GM08714 (cell line): ENCODE data around the gene DDR2.
"Not testable (repeated sequence)": the region's sequence is repeated elsewhere in the genome, so short reads cannot be mapped to it uniquely, and the experiment has no call there.

ENCODE experiments used
- H3K4me3 ChIP-seq: fragments of 200-500 bp; sonication (Bioruptor generic); 2 replicates; pipeline ENCODE4 v1.5.1; 2014; ENCODE audit warnings: mild to moderate bottlenecking, low read length, inconsistent platforms
- ZNF274 ChIP-seq: IDR thresholded peaks from 2 replicates; pipeline ENCODE4 v1.6.1; 2012; ENCODE audit warnings: mild to moderate bottlenecking, low read depth, low read length

The DDR2 gene

DNA sequence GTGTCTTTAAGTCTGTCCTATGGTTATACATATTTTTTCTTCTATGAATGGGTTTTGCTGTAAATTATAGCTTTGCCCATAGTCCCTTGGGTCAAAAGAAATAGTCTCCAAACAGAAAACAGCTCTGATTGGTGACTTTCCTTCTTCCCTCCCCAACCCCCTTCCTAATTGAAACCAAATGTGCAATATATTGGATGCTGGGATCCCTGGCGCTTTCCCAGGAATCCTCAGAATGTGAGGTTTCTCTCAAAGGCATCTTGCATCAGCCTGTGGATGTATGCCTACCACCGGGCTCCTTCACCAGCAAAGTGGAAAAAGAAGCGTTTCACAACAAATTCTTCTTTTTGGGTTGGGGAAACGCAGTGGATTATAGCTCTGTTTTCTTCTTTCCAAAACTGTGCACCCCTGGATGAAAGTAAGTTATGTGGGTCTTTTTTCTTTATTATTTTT lies at the start of gene DDR2:
Gene DDR2 (plus strand): TSS at position 248 of the 450 bp plus-strand sequence. CDS start 86,600 bp downstream, outside the sequence.
- TF ChIP-seq ZNF274, result no peak
- peak within 1 kb of the TSS; percentile 21; the same call in 1 of the 2 replicates for H3K4me3 ChIP-seq

DNA sequence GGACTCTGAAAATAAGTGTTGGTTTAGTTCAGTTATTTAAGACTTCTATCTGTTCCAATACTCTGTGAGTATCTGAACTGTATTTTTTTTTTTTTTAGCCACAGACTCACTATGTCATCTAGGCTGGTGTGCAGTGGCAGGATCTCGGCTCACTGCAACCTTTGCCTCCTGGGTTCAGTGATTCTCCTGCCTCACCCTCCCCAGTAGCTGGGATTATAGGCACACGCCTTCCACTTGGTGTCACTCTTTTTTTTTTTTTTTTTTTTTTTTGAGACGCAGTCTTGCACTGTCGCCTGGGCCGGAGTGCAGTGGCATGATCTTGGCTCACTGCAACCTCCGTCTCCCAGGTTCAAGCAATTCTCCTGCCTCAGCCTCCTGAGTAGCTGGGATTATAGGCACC lies 49.4 kb upstream of the DDR2 start:
- not testable (repeated sequence) for H3K4me3 ChIP-seq

DNA sequence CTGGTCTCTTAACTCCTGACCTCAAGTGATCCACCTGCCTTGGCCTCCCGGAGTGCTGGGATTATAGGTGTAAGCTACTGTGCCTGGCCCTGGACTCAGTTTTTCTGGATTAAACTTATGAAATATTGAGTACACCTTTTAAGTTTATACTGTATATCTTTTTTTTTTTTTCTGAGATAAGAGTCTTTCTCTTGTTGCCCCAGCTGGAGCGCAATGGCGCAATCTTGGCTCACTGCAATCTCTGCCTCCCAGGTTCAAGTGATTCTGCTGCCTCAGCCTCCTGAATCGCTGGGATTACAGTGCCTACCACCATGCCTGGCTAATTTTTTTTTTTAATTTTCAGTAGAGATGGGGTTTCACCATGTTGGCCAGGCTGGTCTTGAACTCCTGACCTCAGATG lies 47.2 kb upstream of the DDR2 start:
- H3K4me3 ChIP-seq, result not testable (repeated sequence)

DNA sequence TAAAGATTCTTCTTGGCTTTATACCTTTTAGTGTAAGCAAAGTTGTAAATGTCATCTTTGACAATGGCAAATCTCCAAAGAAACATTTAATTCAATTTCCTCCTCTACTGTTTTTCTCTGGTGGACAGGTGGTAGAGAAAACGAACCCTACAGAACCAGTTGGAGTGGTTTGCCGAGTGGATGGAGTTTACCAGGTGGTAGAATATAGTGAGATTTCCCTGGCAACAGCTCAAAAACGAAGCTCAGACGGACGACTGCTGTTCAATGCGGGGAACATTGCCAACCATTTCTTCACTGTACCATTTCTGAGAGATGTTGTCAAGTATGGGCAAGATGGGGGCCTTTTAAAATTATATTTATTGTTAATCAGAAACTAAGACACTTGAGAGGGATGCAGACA lies 44.9 kb upstream of the DDR2 start:
- no peak overlapping the region for H3K4me3 ChIP-seq
- TF ChIP-seq ZNF274, result no peak

DNA sequence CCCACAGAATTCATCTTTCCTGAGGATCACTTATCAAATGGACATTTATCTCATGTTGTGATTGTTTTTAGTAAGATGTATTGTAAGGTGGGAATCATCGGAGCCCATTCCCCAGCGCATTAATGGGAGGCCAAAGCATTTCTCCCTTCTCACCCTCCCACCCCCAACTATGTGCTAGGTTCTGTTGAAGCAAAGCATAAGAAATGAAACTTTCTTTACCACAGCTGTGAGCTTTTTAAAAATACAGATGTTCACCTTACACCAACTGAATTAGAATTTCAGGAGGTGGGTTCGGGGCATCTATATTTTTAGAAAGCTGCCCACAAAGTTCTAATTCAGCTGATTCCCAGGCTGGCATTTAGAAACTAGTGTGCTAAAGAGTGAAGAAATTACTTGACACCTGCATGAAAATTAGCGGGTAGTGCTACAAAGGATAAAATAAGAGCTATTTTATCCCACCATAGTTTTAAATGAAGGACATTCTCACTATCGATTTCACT lies 44.5 kb upstream of the DDR2 start:
- H3K4me3 ChIP-seq, result no peak overlapping the region
- TF ChIP-seq ZNF274, result no peak

DNA sequence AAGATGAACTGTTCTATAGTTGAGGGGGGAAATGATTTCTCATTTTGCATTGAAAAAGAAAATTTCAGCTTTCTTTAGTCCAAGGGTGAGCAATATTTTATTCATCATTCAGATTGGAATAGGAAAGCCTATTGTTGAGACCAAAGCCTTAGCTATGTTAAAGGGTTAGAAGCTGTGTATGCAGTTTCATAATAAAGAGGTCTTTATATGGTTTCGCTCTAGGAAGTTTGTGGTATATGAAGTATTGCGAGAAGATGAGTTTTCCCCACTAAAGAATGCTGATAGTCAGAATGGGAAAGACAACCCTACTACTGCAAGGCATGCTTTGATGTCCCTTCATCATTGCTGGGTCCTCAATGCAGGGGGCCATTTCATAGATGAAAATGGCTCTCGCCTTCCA lies 42.2 kb upstream of the DDR2 start:
- TF ChIP-seq ZNF274, result no peak

DNA sequence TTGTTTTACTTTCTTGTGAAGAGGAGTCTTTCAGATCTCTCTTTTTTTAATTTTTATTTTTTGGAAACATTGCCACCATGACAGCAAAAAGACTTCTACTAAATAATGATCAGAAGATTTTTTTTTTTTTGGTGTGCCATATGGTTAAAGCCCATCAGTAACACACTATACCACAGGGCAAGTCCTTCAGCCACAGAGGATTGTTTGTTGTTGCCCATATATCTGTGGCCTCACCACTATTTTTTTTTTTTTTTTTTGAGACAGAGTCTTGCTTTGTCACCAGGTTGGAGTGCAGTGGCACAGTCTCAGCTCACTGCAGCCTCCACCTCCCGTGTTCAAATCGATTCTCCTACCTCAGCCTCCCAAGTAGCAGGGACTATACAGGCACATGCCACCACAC lies 41.6 kb upstream of the DDR2 start:
- H3K4me3 ChIP-seq, result no peak overlapping the region
- no peak for TF ChIP-seq ZNF274

More for the DNA sequence above, 42.2 kb upstream of the DDR2 start:
- no peak overlapping the region for H3K4me3 ChIP-seq

DNA sequence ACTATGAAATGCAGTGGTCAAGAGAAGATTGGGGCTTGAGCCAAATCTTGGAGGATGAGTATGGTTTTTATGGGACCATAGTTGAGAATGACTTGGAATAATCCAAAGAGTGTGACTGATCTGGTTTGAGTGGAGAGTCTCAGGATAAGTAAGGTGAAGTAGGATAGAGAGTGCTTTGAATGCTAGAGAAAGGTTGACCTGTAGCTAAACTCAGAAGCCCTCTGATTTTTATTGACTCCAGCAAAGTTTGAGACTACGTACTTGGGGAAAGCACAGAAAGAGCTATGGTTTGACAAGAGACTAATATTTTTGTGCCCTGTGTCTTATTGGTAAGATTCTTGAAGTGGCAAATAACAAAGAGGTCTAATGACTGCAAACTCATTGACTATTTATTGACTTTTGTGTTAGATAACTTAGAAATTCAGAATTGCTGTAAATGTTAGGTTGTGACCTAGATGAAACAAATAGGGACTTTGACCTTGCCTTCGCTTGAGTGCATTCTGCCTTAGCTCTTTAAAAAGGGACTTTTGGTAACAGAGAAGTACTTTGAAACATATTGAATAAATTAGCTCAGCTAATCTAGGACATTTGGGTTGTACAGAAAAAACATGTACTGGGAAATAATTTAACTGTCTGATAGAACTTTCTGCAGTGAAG lies 35.6 kb upstream of the DDR2 start:
- no peak overlapping the region for H3K4me3 ChIP-seq
- TF ChIP-seq ZNF274, result no peak

DNA sequence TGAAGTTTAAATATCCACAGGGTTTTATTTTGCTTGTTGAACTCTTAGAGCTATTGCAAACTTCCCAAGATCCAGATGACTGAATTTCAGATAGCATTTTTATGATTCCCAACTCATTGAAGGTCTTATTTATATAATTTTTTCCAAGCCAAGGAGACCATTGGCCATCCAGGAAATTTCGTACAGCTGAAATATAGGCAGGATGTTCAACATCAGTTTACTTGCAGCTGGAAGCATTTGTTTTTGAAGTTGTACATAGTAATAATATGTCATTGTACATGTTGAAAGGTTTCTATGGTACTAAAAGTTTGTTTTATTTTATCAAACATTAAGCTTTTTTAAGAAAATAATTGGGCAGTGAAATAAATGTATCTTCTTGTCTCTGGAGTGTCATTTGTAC lies 32.8 kb upstream of the DDR2 start:
- TF ChIP-seq ZNF274, result no peak
- H3K4me3 ChIP-seq, result no peak overlapping the region

DNA sequence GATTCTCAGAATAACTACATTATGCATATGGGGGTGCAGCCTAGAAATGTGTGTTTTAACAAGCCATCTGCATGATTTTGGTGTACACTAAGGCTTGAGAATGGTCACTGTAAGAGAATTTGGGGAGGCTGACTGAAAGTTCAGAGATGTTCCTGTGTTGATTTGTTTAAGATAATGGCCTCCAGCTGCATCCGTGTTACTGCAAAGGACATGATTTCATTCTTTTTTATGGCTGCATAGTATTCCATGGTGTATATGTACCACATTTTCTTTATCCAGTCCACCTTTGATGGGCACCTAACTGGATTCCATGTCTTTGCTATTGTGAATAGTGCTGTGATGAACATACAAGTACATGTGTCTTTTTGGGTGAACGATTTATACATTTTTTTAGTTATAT lies 29.1 kb upstream of the DDR2 start:
- not testable (repeated sequence) for H3K4me3 ChIP-seq

DNA sequence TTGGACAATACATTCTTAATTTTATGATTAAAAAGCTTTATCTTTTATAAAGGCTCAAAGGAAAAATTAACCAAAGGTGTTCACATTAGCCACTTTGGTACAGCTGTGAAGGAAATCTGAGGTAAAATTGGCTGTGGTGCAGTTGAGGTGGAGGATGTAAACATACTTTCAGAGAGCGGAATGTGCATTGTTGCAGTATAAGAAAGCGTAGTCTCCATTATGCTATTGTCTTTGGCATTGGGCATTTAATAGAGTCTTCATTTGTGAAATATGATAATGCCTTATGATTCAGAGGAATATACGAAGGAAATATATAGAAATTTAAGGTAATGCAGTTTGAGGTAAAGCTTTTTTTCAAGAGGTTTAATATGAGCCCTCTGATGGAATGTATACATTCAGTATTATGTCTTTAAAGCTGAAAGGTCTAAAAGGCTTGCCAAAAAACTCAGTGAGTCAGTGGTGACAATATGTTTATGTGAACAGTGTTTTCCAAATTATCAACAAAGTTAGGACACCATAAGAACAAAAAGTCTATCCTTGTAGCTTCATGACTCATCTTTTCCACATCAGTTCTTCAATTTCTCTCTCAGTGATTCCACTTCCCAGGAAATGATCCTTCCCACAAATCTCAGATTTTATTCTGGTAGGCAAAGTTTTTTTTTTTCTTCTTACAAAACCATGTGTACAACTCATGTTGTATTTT lies 26.9 kb upstream of the DDR2 start:
- no peak overlapping the region for H3K4me3 ChIP-seq
- TF ChIP-seq ZNF274, result no peak

DNA sequence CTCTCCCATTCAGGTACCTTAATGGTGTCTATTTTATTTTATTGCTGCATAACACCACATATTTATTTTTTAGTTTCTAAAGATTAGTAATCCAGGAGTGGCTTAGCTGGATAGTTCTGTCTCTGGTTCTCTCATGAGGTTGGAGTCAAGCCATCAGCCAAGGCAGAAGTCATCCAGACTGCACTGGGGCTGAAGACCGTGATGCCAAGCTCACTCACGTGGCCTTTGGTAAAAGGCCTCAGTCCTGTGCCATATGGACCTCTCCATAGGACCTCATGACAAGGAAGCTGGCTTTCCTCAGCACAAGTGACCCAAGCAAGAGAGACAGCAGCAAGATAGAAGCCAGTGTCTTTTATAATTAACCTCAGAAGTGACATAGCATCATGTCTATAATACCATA lies 23.0 kb upstream of the DDR2 start:
- no peak overlapping the region for H3K4me3 ChIP-seq
- no peak for TF ChIP-seq ZNF274

DNA sequence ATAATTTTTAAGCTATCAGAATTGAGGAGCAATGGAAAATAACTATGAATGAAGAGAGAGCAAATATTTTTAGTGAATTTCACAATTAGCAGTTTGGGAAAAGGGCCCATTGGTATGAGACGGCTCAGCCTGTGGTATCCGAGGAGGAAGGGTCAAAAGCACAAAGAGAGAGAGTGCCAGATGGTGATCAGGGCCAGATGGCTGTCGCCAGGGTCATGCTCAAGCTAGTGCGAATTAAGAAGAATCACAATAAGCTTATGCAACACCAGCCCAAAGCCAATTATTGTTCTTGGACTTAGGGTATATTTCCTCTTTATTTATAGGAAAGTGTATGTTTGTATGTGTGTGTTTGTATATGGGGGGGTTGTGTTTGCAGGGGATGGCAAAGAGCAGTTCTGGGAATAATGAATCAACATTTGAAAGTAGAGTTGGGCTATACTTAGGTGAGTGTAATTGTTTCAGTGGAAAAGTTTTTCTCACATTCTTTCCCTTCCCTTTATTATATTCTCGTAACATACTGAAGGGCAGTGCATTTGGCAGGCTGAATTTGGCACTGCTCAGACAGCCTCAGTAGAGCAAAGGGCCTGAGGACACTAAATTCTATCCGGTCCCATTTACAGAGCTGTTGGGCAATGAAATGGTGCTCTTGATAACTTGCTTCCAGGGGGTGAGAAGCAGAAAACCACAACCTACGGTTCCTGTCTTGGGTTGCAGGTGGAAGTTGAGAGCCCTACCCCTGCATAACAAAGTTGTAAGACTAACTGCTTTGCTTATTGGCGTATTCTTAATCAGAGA lies 19.5 kb upstream of the DDR2 start:
- TF ChIP-seq ZNF274, result no peak
- no peak overlapping the region for H3K4me3 ChIP-seq

DNA sequence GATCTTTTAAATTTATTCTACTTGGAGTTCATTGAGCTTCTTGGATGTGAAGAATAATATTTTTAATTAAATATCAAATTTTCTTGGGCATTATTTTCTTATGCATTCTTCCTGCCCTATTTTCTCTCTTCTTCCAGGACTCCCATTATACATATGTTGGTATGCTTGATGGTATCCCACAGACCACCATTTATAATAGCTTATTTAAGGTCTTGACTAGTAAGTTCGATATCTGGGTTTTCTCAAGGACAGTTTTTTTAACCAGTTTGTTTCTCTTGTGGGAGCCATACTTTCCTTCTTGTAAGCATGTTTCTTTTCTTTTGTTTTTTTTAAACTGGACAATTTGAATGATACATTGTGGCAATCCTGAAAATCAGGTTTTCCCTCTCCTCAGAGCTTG lies 15.4 kb upstream of the DDR2 start:
- no peak for TF ChIP-seq ZNF274
- no peak overlapping the region for H3K4me3 ChIP-seq

DNA sequence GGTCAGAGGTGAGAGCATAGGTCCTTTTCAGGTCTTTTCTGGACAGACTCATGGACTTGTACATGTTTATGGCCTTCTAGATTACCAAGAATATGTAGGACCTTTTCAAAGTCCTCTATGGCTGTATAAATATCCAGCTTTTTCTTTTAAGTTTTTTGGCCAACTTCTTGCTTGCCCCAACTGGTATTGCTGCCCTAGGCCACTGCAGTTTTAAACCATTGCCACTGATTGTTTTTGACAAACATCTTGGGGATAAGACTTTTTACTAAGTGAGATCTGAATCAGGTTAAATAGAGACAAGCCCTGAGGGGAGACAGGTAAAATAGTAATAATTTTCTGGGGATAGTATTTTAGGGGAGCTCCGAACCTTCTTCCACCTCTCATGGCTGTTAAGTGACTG lies 14.8 kb upstream of the DDR2 start:
- H3K4me3 ChIP-seq, result no peak overlapping the region
- TF ChIP-seq ZNF274, result no peak
